Right kidney (tissue), 1 donor: ENCODE measurements around the gene SPATA6.

Experiments
- DNase-seq: peaks from one replicate; pipeline ENCODE4 v3.0.0-alpha.2; 2016

SPATA6 gene

GRCh38 chr1:48254254-48254653 is 217.8 kb downstream of the SPATA6 start:
- DNase-seq = no peak

- no peak for DNase-seq
These were observed 220.2 kb downstream of the SPATA6 start for GRCh38 chr1:48251821-48252220.

GRCh38 chr1:48251323-48251722 is 220.7 kb downstream of the SPATA6 start:
- DNase-seq = no peak

GRCh38 chr1:48250572-48250971 is 221.4 kb downstream of the SPATA6 start:
- DNase-seq = no peak

- DNase-seq = no peak
These were observed 222.1 kb downstream of the SPATA6 start for GRCh38 chr1:48249868-48250267.

- no peak for DNase-seq
These were observed 223.6 kb downstream of the SPATA6 start for GRCh38 chr1:48248356-48248755.

GRCh38 chr1:48246727-48247126 is 225.3 kb downstream of the SPATA6 start:
- no peak for DNase-seq
